ENCODE data around the gene RAB38.

DNA sequence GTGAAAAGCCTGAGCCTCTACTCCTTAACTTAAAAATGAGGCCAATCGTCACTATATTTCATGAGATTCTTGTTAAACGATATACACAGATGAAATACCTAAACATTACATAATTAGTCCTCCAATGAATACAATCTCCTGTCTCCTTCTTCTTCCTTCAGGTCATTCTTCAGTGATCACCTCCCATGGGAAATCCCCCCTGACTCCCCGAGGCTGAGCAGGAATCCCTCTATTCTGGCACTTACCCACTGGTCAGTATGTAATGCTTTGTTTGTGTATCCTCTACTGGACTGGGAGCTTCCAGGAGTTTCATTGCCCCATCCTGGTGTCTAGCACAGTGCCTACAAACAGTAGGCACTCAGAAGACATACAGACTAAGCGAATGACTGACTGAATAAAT lies 52.3 kb downstream of the RAB38 start:
- TF ChIP-seq, protein P1, sequence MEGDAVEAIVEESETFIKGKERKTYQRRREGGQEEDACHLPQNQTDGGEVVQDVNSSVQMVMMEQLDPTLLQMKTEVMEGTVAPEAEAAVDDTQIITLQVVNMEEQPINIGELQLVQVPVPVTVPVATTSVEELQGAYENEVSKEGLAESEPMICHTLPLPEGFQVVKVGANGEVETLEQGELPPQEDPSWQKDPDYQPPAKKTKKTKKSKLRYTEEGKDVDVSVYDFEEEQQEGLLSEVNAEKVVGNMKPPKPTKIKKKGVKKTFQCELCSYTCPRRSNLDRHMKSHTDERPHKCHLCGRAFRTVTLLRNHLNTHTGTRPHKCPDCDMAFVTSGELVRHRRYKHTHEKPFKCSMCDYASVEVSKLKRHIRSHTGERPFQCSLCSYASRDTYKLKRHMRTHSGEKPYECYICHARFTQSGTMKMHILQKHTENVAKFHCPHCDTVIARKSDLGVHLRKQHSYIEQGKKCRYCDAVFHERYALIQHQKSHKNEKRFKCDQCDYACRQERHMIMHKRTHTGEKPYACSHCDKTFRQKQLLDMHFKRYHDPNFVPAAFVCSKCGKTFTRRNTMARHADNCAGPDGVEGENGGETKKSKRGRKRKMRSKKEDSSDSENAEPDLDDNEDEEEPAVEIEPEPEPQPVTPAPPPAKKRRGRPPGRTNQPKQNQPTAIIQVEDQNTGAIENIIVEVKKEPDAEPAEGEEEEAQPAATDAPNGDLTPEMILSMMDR (IDR thresholded peaks at IDR 0.05) = no peak
- no peak for TF ChIP-seq POLR2A (IDR thresholded peaks at IDR 0.05)
